SK-N-SH (cell line): ENCODE data around the gene RWDD4. TPM values are rescaled to one million over a fixed set of nuclear protein-coding genes. Genes with fewer than 3 reads are reported as not detected.

Experiments used
- CTCF ChIA-PET: fragments of 300-600, 350-600 bp; formaldehyde crosslinking; extraction: SDS; loops from one replicate; lab custom pipeline; 2021; lab: Yijun Ruan, JAX
- POLR2A ChIA-PET: fragments of 350-600 bp; sonication (Branson Sonifier 250); formaldehyde crosslinking; extraction: SDS; loops from one replicate; lab custom pipeline; 2020; ENCODE audit warnings: antibody characterized with exemption, inconsistent platforms; lab: Yijun Ruan, JAX
- DNase-seq: peaks from one replicate; pipeline ENCODE4 v3.0.0; 2012
- H2AFZ ChIP-seq: fragments of 200-600 bp; sonication (generic); 2 replicates; pipeline ENCODE4 v1.8.1; 2016; ENCODE audit warnings: antibody characterized with exemption, mild to moderate bottlenecking, low read depth
- H3F3A ChIP-seq: fragments of 200-600 bp; sonication (generic); replicated peaks from 2 replicates; pipeline ENCODE3; 2016; ENCODE audit warnings: antibody characterized with exemption, mild to moderate bottlenecking; ENCODE audit not compliant: insufficient read depth
- H3K27ac ChIP-seq, 2 experiments: fragments of 200-500 bp in 1 of 2; fragments of 200-600 bp in 1 of 2; sonication (Bioruptor generic) in 1 of 2; sonication (generic), shearing (Covaris generic) in 1 of 2; 2 replicates each; pipeline versions ENCODE4 v1.5.1 to v1.6.1; 2014 to 2016; ENCODE audit warnings: low read depth in 2 of 2, inconsistent platforms in 1 of 2, low read length in 1 of 2, mild to moderate bottlenecking in 1 of 2, mixed read lengths in 1 of 2
- H3K27me3 ChIP-seq: fragments of 200-600 bp; sonication (generic), shearing (Covaris generic); 2 replicates; pipeline ENCODE4 v1.6.1; 2016; ENCODE audit warnings: mixed run types; ENCODE audit not compliant: insufficient read depth
- H3K36me3 ChIP-seq, 2 experiments: fragments of 200-500 bp in 1 of 2; fragments of 200-600 bp in 1 of 2; sonication (Bioruptor generic) in 1 of 2; sonication (generic) in 1 of 2; replicated peaks in 1 of 2; 2 replicates each; pipeline versions ENCODE3 to v1.5.1; 2014 to 2016; ENCODE audit warnings: low read length in 1 of 2, mild to moderate bottlenecking in 1 of 2; ENCODE audit not compliant: insufficient read depth in 2 of 2, control insufficient read depth in 1 of 2
- H3K4me1 ChIP-seq, 2 experiments: fragments of 200-500 bp in 1 of 2; fragments of 200-600 bp in 1 of 2; sonication (Bioruptor generic) in 1 of 2; sonication (generic), shearing (Covaris generic) in 1 of 2; 2 replicates each; pipeline versions ENCODE4 v1.5.1 to v1.6.1; 2014 to 2016; ENCODE audit warnings: low read depth in 1 of 2, low read length in 1 of 2, mixed run types in 1 of 2; ENCODE audit not compliant: insufficient read depth in 2 of 2, control insufficient read depth in 1 of 2
- H3K4me2 ChIP-seq: fragments of 200-600 bp; sonication (generic), shearing (Covaris generic); 2 replicates; pipeline ENCODE4 v1.6.1; 2017; ENCODE audit warnings: mixed run types
- H3K4me3 ChIP-seq, 2 experiments: fragments of 200-500 bp in 1 of 2; fragments of 200-600 bp in 1 of 2; sonication (Bioruptor generic) in 1 of 2; sonication (generic), shearing (Covaris generic) in 1 of 2; 2 replicates each; pipeline versions ENCODE4 v1.5.1 to v1.8.1; 2014 to 2016; ENCODE audit warnings: low read depth in 2 of 2, inconsistent platforms in 1 of 2, low read length in 1 of 2, mild to moderate bottlenecking in 1 of 2, mixed read lengths in 1 of 2, moderate library complexity in 1 of 2
- H3K79me2 ChIP-seq: fragments of 200-600 bp; sonication (generic); 2 replicates; pipeline ENCODE4 v1.8.1; 2017; ENCODE audit warnings: mild to moderate bottlenecking; ENCODE audit not compliant: insufficient read depth
- H3K9ac ChIP-seq: fragments of 200-600 bp; sonication (generic); 2 replicates; pipeline ENCODE4 v1.6.1; 2017; ENCODE audit warnings: mixed run types
- H3K9me2 ChIP-seq: fragments of 200-600 bp; sonication (generic); 2 replicates; pipeline ENCODE4 v1.6.1; 2017; ENCODE audit warnings: mixed run types
- H3K9me3 ChIP-seq: fragments of 200-600 bp; sonication (generic); 2 replicates; pipeline ENCODE4 v1.6.1; 2017; ENCODE audit warnings: mixed run types, mild to moderate bottlenecking, moderate library complexity
- H4K20me1 ChIP-seq: fragments of 200-600 bp; sonication (generic); 2 replicates; pipeline ENCODE4 v1.6.1; 2017; ENCODE audit warnings: mild to moderate bottlenecking, mixed run types; ENCODE audit not compliant: insufficient read depth
- EP300 ChIP-seq, 2 experiments: IDR thresholded peaks; 2 replicates each; pipeline versions ENCODE4 v1.4.0 to v1.6.1; 2012; ENCODE audit warnings: borderline replicate concordance in 1 of 2, low read depth in 1 of 2, low read length in 1 of 2
- EZH2phosphoT487 ChIP-seq: fragments of 200-600 bp; sonication (generic); IDR thresholded peaks from 2 replicates; pipeline ENCODE4 v1.6.1; 2017; ENCODE audit warnings: low read depth, mixed run types, mild to moderate bottlenecking, antibody characterized with exemption, moderate library complexity, borderline replicate concordance
- FOXM1 ChIP-seq: IDR thresholded peaks from 2 replicates; pipeline ENCODE4 v1.4.0; 2012; ENCODE audit warnings: low read depth, mild to moderate bottlenecking
- GABPA ChIP-seq: IDR thresholded peaks from 2 replicates; pipeline ENCODE4 v1.4.0; 2012; ENCODE audit warnings: low read depth, mild to moderate bottlenecking
- JUND ChIP-seq: IDR thresholded peaks from 2 replicates; pipeline ENCODE4 v1.4.0; 2012
- MXI1 ChIP-seq: IDR thresholded peaks from 2 replicates; pipeline ENCODE4 v1.6.1; 2012; ENCODE audit warnings: mild to moderate bottlenecking, low read depth, low read length, improper control_type of control experiment
- NRF1 ChIP-seq: IDR thresholded peaks from 2 replicates; pipeline ENCODE4 v1.6.1; 2012; ENCODE audit warnings: low read depth, mild to moderate bottlenecking, low read length
- SMC3 ChIP-seq: IDR thresholded peaks from 2 replicates; pipeline ENCODE4 v1.6.1; 2012; ENCODE audit warnings: low read depth, low read length, improper control_type of control experiment
- TCF12 ChIP-seq: IDR thresholded peaks from 2 replicates; pipeline ENCODE4 v1.4.0; 2012
- USF2 ChIP-seq: fragments of 150-350 bp; IDR thresholded peaks from 2 replicates; pipeline ENCODE4 v1.6.1; 2017; ENCODE audit warnings: antibody characterized with exemption, low read length, low read depth, borderline replicate concordance
- ZBTB33 ChIP-seq: IDR thresholded peaks from 2 replicates; pipeline ENCODE4 v1.4.0; 2012; ENCODE audit warnings: low read depth, borderline replicate concordance
- WGBS: methylation state at CpG from one replicate; pipeline ENCODE4 v1.1.6; 2017; ENCODE audit warnings: low lambda C conversion rate; 5-methylcytosine and 5-hydroxymethylcytosine counted together
- polyA plus RNA-seq, 3 experiments: library from polyadenylated mRNA; depleted of rRNA; stranded (reverse); fragments of >200 nt; gene quantifications; 2 replicates each; pipeline ENCODE4 v1.2.3, GENCODE V29; 2012
- TF ChIP-seq, protein P1 (sequence below): IDR thresholded peaks from 2 replicates; pipeline ENCODE4 v1.4.0; 2012; ENCODE audit warnings: low read depth, borderline replicate concordance
- TF ChIP-seq, protein P2 (sequence below): IDR thresholded peaks from 2 replicates; pipeline ENCODE4; 2012

The RWDD4 gene
- polyA plus RNA-seq, 1 of the 3 experiments (the other 2 are of a cell fraction), result 7.7 TPM

DNA sequence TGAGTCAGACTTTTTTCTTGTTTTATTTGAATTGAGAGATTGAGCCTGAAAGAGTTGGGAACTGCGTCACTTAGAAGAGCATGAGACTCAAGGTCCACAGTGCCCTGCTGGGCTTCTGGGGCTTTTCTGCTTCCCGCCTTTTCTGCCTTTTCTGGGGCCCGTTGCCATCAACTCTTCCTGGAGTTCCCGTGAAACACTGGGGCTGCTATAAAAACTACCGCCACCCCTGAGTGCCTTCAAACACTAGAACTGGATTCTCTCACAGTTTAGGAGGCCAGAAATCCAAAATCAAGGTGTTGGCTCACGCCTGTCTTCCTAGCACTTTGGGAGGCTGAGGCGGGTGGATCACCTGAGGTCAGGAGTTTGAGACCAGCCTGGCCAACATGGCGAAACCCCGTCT is 49.8 kb downstream of the RWDD4 start:
- H3K4me2 ChIP-seq, result no peak overlapping the region
- no peaks in the 10 kb centered on the region for H3K9me3 ChIP-seq
- H3K9me2 ChIP-seq, result no peaks in the 10 kb centered on the region
- H3K27me3 ChIP-seq, result no peaks in the 10 kb centered on the region
- no peaks in the 10 kb centered on the region for H3K4me1 ChIP-seq
- H3K4me3 ChIP-seq, result no peak overlapping the region
- H3K9ac ChIP-seq, result no peak overlapping the region
- DNase-seq, result no peak
- POLR2A ChIA-PET, result no interaction called here
- no peak overlapping the region for H2AFZ ChIP-seq
- WGBS, result 87% methylated on average over 7 of the region's 9 CpGs
- H3K27ac ChIP-seq, result no peak overlapping the region
- CTCF ChIA-PET, result interaction anchor here (1.1 kb wide), 1 partner anchor 9 kb away, joined by 3 read pairs; no protein-coding TSS in a partner anchor
- no peaks in the 10 kb centered on the region for H3K36me3 ChIP-seq
- H4K20me1 ChIP-seq, result no peaks in the 10 kb centered on the region
- H3K79me2 ChIP-seq, result no peaks in the 10 kb centered on the region
- no peaks in the 10 kb centered on the region for H3F3A ChIP-seq
- TF ChIP-seq TCF12 (no peak), MXI1 (no peak), FOXM1 (no peak), USF2 (no peak), EP300 (IDR thresholded peaks at IDR 0.05; ENCODE audit: borderline replicate concordance in 1 of 2, low read depth in 1 of 2, low read length in 1 of 2) (no peak), GABPA (no peak), ZBTB33 (no peak), NRF1 (no peak), EZH2phosphoT487 (no peak), JUND (no peak)
- TF ChIP-seq, protein P1, sequence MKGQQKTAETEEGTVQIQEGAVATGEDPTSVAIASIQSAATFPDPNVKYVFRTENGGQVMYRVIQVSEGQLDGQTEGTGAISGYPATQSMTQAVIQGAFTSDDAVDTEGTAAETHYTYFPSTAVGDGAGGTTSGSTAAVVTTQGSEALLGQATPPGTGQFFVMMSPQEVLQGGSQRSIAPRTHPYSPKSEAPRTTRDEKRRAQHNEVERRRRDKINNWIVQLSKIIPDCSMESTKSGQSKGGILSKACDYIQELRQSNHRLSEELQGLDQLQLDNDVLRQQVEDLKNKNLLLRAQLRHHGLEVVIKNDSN, result no peak
- TF ChIP-seq, protein P2, sequence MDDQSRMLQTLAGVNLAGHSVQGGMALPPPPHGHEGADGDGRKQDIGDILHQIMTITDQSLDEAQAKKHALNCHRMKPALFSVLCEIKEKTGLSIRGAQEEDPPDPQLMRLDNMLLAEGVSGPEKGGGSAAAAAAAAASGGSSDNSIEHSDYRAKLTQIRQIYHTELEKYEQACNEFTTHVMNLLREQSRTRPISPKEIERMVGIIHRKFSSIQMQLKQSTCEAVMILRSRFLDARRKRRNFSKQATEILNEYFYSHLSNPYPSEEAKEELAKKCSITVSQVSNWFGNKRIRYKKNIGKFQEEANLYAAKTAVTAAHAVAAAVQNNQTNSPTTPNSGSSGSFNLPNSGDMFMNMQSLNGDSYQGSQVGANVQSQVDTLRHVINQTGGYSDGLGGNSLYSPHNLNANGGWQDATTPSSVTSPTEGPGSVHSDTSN, result no peak

- Histone ChIP-seq H3K79me2 (no peaks in the 10 kb centered on the region), H3K27me3 (no peaks in the 10 kb centered on the region), H2AFZ (no peak overlapping the region), H3K36me3 (no peaks in the 10 kb centered on the region), H4K20me1 (no peaks in the 10 kb centered on the region), H3K4me3 (no peak overlapping the region), H3K4me2 (no peak overlapping the region), H3K9ac (no peak overlapping the region), H3K9me2 (no peaks in the 10 kb centered on the region), H3F3A (no peaks in the 10 kb centered on the region), H3K27ac (no peak overlapping the region), H3K9me3 (no peaks in the 10 kb centered on the region), H3K4me1 (no peaks in the 10 kb centered on the region)
- no peak for TF ChIP-seq SMC3
- no peak for DNase-seq
- ChIA-PET CTCF (no interaction called here), POLR2A (no interaction called here)
- WGBS, result 83% methylated on average over 4 of the region's 4 CpGs
Measured at GRCh38 chr4:183607894-183608293, 51.1 kb downstream of the RWDD4 start.
